Activated CD8-positive, alpha-beta memory T cell treated with anti-CD3 and anti-CD28 coated beads, Interleukin-2, amount 50 U/mL, for 4 hours (primary cell): ENCODE results near the gene UBE4B.
"Not testable (repeated sequence)": the region's sequence is repeated elsewhere in the genome, so short reads cannot be mapped to it uniquely, and the experiment has no call there.

Experiments
- DNase-seq: peaks from one replicate; pipeline ENCODE4 v3.0.0-alpha.2; 2020

The UBE4B gene

DNA sequence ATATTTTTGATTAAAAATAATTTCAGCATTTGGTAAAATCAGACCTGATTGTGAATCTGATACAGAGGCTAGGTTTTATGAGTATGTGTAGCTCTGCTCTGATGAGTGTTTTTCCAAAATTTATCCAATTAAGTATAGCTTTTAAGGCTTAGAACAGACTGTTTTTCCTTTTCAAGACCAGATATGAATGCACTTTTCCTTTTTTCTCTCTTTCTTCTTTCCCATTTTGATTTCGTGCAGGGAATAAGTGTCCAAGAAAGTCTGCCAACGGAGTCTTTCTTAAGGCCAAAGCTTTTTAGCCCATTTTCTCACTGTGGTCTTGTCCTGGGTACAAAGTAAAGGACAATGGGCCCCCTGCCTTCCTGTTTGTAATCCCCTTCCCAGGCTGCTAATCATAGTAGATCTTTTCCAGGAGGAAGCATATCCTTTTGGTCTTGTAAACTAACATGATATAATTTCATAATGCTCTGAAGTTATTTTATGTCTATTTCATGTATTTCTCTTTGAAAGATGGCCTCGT lies 180.5 kb downstream of the UBE4B start:
- DNase-seq: no peak

DNA sequence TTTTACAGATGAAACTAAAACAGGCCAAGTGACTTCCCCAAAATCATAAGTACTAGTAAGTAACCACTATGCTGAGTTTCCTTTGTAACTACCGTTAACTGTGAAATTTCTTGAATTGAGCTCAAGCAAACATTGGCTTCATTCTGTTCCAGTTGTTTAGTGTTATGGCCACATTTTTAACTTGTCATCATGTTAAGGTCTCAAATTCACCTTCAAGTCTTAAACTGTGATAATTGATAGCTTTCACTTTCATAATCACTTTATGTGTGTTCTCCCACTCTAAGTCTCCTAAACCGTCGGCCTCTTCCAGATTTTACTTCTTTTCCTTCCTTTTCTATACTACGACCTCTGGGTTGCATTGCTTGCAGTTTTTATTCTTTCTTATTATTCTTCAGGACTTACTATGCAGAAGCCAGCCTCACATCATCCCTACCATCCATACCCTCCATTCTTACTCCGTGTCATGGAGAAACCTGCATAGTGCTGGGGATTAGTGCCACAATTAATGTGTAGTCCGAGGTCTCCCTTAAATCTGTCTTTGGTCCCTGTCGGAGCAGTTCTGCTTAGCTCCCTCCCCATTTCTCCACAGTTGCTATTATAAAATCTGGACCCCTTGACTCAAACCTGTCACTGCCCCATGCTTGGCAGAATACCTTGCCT lies 183.5 kb downstream of the UBE4B start:
- no peak for DNase-seq

DNA sequence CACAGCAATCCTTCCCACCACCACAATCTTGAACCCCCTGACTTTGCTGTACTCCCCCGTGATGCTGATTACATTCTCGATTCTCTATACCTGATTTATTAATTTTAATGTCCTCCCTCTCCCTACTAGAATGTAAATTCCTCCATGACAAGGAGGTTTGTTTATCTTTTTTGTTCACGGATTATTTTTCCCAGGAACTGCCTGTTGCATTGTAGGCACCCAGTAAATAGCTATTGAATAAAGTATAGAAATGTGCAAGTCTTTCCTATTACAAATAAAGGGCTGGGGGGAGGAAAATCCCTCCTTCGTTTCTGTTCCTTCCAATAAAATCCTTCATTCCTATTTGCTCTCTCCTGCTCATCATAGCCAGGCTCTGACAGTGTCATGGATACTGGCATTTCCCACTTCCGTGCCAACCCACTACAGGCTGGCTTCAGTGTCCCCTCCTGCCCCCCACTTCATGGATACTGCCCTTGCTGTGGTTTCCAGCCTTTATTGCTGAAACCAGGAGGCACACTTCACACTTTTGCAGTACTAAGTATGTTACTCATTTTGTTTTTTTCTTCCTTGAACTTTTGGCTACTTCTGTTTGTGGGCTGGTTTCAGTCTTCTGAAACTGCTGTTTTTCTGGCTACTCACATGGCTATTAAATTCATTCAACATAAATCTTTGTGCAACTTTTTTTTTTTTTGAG lies 185.1 kb downstream of the UBE4B start:
- no peak for DNase-seq

DNA sequence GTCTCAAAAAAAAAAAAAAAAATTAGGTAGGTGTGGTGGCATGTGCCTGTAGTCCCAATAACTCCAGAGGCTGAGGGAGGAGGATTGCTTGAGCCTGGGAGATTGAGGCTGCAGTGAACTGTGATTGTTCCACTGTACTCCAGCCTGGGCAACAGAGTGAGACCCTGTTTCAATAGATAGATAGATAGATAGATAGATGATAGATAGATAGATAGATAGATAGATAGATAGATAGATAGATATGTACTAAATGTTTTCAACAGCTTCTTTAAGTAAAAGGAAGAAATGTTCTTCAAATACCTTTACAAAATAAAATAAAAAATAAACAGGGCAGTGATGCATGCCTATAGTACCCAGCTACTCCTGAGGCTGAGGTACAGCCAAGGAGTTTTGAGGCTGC lies 187.4 kb downstream of the UBE4B start:
- DNase-seq: no peak

DNA sequence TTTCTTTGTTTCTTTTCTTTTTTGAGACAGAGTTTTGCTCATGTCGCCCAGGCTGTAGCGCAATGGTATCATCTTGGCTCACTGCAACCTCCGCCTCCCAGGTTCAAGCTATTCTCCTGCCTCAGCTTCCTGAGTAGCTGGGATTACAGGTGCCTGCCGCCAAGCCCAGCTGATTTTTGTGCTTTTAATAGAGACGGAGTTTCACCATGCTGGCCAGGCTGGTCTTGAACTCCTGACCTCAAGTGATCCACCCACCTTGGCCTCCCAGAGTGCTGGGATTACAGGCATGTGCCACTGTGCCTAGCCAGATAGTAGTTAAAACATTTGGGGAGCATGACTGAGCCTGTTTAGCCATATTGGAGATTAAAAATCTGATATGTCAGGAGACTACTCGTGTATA lies 187.9 kb downstream of the UBE4B start:
- DNase-seq: not testable (repeated sequence)

DNA sequence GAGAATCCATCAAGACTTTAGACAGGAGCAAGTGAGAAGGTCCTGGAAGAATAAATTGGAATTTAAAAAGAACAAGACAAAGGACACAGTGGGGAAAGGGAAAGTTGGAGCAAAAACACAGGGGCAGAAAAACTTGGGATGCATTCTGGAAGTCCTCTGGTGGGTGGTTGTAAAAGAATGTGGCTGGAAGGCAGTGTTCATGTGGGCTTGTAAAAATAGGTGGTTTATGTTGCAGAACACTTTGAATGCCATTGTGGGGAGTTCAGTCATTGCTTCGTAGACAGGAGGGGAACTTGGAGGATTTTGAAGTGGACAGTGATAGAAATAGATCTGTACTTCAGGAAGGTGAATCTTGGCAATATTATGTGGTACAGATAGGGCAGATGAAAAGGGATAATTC lies 192.8 kb downstream of the UBE4B start:
- no peak for DNase-seq

DNA sequence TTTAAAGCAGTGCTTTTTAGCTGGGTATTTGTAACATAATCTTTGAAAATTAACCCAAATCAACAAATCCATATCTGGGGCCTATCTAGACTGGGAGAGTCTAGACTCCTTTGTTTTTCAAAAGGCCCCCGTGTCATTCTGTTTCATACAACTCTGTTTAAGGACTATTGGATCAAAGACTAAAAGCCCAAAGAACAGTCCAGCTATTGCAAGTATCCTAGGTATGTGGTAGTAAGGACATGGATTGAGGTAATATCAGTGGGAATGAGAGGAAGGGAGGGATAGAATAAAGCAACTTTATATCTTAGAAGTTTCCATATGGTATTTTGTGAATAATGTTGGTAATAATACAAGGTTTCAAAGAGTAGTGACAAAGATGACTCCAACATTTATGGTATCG lies 195.8 kb downstream of the UBE4B start:
- DNase-seq: no peak

DNA sequence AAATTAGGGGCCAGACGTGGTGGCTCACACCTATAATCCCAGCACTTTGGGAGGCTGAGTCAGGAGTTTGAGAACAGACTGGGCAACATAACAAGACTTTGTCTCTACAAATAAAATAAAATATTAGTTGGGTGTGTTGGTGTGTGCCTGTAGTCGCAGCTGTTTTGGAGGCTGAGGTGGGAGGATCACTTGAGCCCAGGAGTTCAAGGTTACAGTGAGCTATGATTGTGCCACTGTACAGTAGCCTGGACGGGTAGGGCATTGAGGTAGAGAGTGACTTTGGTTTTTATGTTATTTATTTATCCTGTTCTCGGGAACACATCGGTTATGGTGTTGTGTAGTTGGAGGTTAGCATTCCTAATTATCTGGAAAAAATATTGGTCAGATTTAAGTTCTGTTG lies 197.1 kb downstream of the UBE4B start:
- DNase-seq: no peak
